SK-N-SH treated with all-trans-retinoic acid at 6 μM for 48 hours (cell line): ENCODE results near the gene PLPPR2.
"Not testable (repeated sequence)": the region's sequence is repeated elsewhere in the genome, so short reads cannot be mapped to it uniquely, and the experiment has no call there.

ENCODE experiments used
- ATAC-seq: fragments of 200-7000 bp; cut with Tn5 transposase; 3 replicates; pipeline ENCODE4 v1.9.1; 2020; ENCODE audit warnings: mild to moderate bottlenecking, moderate library complexity
- ARNTL ChIP-seq: fragments of 450-650 bp; formaldehyde crosslinking; IDR thresholded peaks from 2 replicates; pipeline ENCODE4 v1.5.0; 2020; ENCODE audit warnings: low read depth, mild to moderate bottlenecking, moderate library complexity, borderline replicate concordance
- BACH2 ChIP-seq: fragments of 250-450 bp; sonication (Bioruptor Pico); IDR thresholded peaks from 2 replicates; pipeline ENCODE4 v1.9.0; 2021; ENCODE audit warnings: mild to moderate bottlenecking, borderline replicate concordance
- ESRRG ChIP-seq: fragments of 250-450 bp; sonication (Bioruptor Pico); IDR thresholded peaks from 2 replicates; pipeline ENCODE4 v1.6.1; 2021; ENCODE audit warnings: mild to moderate bottlenecking
- GLIS3 ChIP-seq: fragments of 250-450 bp; sonication (Bioruptor Pico); IDR thresholded peaks from 2 replicates; pipeline ENCODE4 v1.5.0; 2020; ENCODE audit warnings: mild to moderate bottlenecking, moderate library complexity
- ISL1 ChIP-seq: fragments of 250-450 bp; sonication (Bioruptor Pico); IDR thresholded peaks from 2 replicates; pipeline ENCODE4 v2.1.2; 2022; ENCODE audit warnings: mild to moderate bottlenecking, moderate library complexity
- OSR1 ChIP-seq: fragments of 250-450 bp; sonication (Bioruptor Pico); IDR thresholded peaks from 2 replicates; pipeline ENCODE4 v1.8.0; 2022; ENCODE audit warnings: moderate library complexity, mild to moderate bottlenecking, inconsistent platforms
- PPARA ChIP-seq: fragments of 250-450 bp; sonication (Bioruptor Pico); IDR thresholded peaks from 2 replicates; pipeline ENCODE4 v1.5.0; 2020; ENCODE audit warnings: mild to moderate bottlenecking, borderline replicate concordance
- RARB ChIP-seq: fragments of 250-450 bp; sonication (Bioruptor Pico); IDR thresholded peaks from 2 replicates; pipeline ENCODE4 v1.8.0; 2021; ENCODE audit warnings: mild to moderate bottlenecking, moderate library complexity
- SNAI2 ChIP-seq: fragments of 250-450 bp; sonication (Bioruptor Pico); IDR thresholded peaks from 2 replicates; pipeline ENCODE4 v1.5.0; 2020; ENCODE audit warnings: mild to moderate bottlenecking, moderate library complexity
- TCF4 ChIP-seq: fragments of 250-450 bp; sonication (Bioruptor Pico); IDR thresholded peaks from 2 replicates; pipeline ENCODE4 v1.8.0; 2021; ENCODE audit warnings: mild to moderate bottlenecking, moderate library complexity, borderline replicate concordance
- TOX ChIP-seq: fragments of 250-450 bp; sonication (Bioruptor Pico); IDR thresholded peaks from 2 replicates; pipeline ENCODE4 v1.8.0; 2021; ENCODE audit warnings: mild to moderate bottlenecking, moderate library complexity, borderline replicate concordance
- ZC3H10 ChIP-seq: fragments of 250-450 bp; sonication (Bioruptor Pico); IDR thresholded peaks from 2 replicates; pipeline ENCODE4 v1.5.1; 2021; ENCODE audit warnings: mild to moderate bottlenecking, moderate library complexity
- ZFP3 ChIP-seq: fragments of 250-450 bp; sonication (Bioruptor Pico); IDR thresholded peaks from 2 replicates; pipeline ENCODE4 v1.5.0; 2020; ENCODE audit warnings: mild to moderate bottlenecking, moderate library complexity
- ZFP30 ChIP-seq: fragments of 450-650 bp; formaldehyde crosslinking; IDR thresholded peaks from 2 replicates; pipeline ENCODE4 v1.5.0; 2022; ENCODE audit warnings: mild to moderate bottlenecking, moderate library complexity
- ZNF565 ChIP-seq: fragments of 450-650 bp; formaldehyde crosslinking; conservative IDR thresholded peaks from 2 replicates; pipeline ENCODE4 v1.5.0; 2020; ENCODE audit warnings: low read depth, mild to moderate bottlenecking, moderate library complexity
- ZNF70 ChIP-seq: fragments of 450-650 bp; formaldehyde crosslinking; IDR thresholded peaks from 2 replicates; pipeline ENCODE4 v1.5.0; 2020; ENCODE audit warnings: mild to moderate bottlenecking, moderate library complexity
- ZNF8 ChIP-seq: fragments of 450-650 bp; formaldehyde crosslinking; IDR thresholded peaks from 2 replicates; pipeline ENCODE4 v1.5.0; 2020; ENCODE audit warnings: mild to moderate bottlenecking, moderate library complexity
- TF ChIP-seq, protein P1 (sequence below): fragments of 250-450 bp; sonication (Bioruptor Pico); IDR thresholded peaks from 2 replicates; pipeline ENCODE4 v1.5.1; 2021; ENCODE audit warnings: mild to moderate bottlenecking, moderate library complexity
- TF ChIP-seq, protein P2 (sequence below): fragments of 250-450 bp; sonication (Bioruptor Pico); IDR thresholded peaks from 2 replicates; pipeline ENCODE4 v1.5.1; 2020; ENCODE audit warnings: low read depth, mild to moderate bottlenecking, moderate library complexity
- TF ChIP-seq, protein P3 (sequence below): fragments of 250-450 bp; sonication (Bioruptor Pico); IDR thresholded peaks from 2 replicates; pipeline ENCODE4 v1.8.0; 2021; ENCODE audit warnings: low read depth, mild to moderate bottlenecking, moderate library complexity, borderline replicate concordance
- TF ChIP-seq, protein P4 (sequence below): fragments of 250-450 bp; sonication (Bioruptor Pico); IDR thresholded peaks from 2 replicates; pipeline ENCODE4 v1.8.0; 2020; ENCODE audit warnings: mild to moderate bottlenecking, moderate library complexity, borderline replicate concordance
- TF ChIP-seq, protein P5 (sequence below): fragments of 250-450 bp; sonication (Bioruptor Pico); IDR thresholded peaks from 2 replicates; pipeline ENCODE4 v1.5.0; 2020; ENCODE audit warnings: mild to moderate bottlenecking, moderate library complexity

The PLPPR2 gene

DNA sequence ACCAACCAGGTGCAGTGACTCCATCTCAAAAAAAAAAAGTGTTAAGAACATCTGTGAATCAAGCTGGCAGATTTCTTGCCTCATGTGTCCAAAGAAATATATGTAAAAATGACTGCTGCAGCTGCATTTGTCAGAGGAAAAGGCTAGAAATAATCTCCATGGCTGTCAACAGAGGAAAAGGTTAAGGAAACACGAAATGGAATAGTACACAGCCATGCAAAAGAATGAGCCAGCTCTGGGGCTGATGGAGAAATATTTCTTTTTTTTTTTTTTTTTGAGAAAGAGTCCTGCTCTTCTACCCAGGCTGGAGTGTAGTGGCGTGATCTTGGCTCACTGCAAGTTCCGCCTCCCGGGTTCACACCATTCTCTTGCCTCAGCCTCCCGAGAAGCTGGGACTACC lies 22.4 kb upstream of the PLPPR2 start:
- no peak for TF ChIP-seq PPARA
- no peak for TF ChIP-seq TCF4 (CRISPR knock-in tag)
- TF ChIP-seq ISL1 (CRISPR knock-in tag) = no peak
- TF ChIP-seq, protein P1, sequence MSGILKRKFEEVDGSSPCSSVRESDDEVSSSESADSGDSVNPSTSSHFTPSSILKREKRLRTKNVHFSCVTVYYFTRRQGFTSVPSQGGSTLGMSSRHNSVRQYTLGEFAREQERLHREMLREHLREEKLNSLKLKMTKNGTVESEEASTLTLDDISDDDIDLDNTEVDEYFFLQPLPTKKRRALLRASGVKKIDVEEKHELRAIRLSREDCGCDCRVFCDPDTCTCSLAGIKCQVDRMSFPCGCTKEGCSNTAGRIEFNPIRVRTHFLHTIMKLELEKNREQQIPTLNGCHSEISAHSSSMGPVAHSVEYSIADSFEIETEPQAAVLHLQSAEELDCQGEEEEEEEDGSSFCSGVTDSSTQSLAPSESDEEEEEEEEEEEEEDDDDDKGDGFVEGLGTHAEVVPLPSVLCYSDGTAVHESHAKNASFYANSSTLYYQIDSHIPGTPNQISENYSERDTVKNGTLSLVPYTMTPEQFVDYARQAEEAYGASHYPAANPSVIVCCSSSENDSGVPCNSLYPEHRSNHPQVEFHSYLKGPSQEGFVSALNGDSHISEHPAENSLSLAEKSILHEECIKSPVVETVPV (CRISPR knock-in tag) = no peak
- no peak for ATAC-seq

DNA sequence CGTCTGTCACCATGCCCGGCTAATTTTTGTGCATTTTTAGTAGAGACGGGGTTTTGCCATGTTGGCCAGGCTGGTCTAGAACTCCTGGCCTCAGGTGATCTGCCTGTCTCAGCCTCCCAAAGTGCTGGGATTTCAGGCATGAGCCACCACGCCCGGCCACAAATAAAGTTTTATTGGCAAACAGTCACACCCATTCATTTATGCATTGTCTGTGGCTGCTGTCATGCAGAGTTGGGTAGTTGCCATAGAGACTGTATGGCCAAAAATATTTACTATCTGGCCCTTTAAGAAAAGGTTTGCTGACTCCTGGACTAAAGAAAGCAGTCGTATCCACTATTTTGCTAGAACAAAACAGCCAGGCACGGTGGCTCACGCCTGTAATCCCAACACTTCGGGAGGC lies 21.4 kb upstream of the PLPPR2 start:
- ATAC-seq = not testable (repeated sequence)

DNA sequence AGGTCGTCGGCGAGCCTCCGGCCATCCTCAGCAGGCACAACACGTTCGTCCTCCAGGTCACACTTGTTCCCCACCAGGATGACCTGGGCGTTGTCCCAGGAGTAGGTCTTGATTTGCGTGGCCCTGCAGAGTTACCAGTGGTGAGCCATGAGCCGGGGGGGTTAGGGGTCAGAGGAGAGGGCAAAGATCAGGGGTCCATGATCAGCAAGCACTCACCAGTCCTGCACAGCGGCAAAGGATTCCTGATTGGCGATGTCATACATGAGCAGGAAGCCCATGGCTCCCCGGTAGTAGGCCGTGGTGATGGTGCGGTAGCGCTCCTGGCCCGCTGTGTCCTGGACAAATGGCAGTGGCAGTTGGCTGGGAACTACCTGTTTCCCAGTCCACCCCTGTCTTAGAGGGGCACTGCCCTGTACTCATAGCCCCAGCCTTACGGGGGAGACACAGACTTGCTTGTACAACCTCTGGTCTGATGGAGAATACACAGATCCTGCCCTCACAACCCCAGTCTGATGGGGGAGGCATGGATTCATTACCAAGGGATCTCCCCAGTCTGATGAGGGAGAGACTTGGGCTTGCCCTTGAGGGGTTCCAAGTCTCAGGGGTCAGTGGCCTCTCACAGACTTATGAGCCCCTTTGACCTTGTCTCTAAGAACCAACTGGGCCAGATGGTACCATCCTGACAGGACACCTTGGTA lies 19.6 kb upstream of the PLPPR2 start:
- no peak for TF ChIP-seq GLIS3 (CRISPR knock-in tag)
- no peak for TF ChIP-seq ZC3H10 (CRISPR knock-in tag)
- TF ChIP-seq, protein P2, sequence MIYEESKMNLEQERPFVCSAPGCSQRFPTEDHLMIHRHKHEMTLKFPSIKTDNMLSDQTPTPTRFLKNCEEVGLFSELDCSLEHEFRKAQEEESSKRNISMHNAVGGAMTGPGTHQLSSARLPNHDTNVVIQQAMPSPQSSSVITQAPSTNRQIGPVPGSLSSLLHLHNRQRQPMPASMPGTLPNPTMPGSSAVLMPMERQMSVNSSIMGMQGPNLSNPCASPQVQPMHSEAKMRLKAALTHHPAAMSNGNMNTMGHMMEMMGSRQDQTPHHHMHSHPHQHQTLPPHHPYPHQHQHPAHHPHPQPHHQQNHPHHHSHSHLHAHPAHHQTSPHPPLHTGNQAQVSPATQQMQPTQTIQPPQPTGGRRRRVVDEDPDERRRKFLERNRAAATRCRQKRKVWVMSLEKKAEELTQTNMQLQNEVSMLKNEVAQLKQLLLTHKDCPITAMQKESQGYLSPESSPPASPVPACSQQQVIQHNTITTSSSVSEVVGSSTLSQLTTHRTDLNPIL (CRISPR knock-in tag) = no peak
- TF ChIP-seq BACH2 (CRISPR knock-in tag) = no peak
- TF ChIP-seq ZFP30 = no peak
- no peak for TF ChIP-seq OSR1 (CRISPR knock-in tag)
- TF ChIP-seq RARB (CRISPR knock-in tag) = no peak
- no peak for TF ChIP-seq ZNF8
- TF ChIP-seq, protein P1 (CRISPR knock-in tag) = no peak
- no peak for TF ChIP-seq ZFP3 (CRISPR knock-in tag)
- no peak for TF ChIP-seq ZNF565
- TF ChIP-seq ARNTL (CRISPR knock-in tag) = no peak
- TF ChIP-seq TOX = no peak
- TF ChIP-seq, protein P3, sequence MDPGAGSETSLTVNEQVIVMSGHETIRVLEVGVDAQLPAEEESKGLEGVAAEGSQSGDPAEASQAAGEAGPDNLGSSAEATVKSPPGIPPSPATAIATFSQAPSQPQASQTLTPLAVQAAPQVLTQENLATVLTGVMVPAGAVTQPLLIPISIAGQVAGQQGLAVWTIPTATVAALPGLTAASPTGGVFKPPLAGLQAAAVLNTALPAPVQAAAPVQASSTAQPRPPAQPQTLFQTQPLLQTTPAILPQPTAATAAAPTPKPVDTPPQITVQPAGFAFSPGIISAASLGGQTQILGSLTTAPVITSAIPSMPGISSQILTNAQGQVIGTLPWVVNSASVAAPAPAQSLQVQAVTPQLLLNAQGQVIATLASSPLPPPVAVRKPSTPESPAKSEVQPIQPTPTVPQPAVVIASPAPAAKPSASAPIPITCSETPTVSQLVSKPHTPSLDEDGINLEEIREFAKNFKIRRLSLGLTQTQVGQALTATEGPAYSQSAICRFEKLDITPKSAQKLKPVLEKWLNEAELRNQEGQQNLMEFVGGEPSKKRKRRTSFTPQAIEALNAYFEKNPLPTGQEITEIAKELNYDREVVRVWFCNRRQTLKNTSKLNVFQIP (CRISPR knock-in tag) = no peak
- no peak for TF ChIP-seq ISL1 (CRISPR knock-in tag)
- TF ChIP-seq, protein P4, sequence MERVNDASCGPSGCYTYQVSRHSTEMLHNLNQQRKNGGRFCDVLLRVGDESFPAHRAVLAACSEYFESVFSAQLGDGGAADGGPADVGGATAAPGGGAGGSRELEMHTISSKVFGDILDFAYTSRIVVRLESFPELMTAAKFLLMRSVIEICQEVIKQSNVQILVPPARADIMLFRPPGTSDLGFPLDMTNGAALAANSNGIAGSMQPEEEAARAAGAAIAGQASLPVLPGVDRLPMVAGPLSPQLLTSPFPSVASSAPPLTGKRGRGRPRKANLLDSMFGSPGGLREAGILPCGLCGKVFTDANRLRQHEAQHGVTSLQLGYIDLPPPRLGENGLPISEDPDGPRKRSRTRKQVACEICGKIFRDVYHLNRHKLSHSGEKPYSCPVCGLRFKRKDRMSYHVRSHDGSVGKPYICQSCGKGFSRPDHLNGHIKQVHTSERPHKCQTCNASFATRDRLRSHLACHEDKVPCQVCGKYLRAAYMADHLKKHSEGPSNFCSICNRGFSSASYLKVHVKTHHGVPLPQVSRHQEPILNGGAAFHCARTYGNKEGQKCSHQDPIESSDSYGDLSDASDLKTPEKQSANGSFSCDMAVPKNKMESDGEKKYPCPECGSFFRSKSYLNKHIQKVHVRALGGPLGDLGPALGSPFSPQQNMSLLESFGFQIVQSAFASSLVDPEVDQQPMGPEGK (CRISPR knock-in tag) = no peak
- no peak for TF ChIP-seq TCF4 (CRISPR knock-in tag)
- no peak for TF ChIP-seq ESRRG
- TF ChIP-seq PPARA = no peak
- no peak for TF ChIP-seq SNAI2 (CRISPR knock-in tag)

DNA sequence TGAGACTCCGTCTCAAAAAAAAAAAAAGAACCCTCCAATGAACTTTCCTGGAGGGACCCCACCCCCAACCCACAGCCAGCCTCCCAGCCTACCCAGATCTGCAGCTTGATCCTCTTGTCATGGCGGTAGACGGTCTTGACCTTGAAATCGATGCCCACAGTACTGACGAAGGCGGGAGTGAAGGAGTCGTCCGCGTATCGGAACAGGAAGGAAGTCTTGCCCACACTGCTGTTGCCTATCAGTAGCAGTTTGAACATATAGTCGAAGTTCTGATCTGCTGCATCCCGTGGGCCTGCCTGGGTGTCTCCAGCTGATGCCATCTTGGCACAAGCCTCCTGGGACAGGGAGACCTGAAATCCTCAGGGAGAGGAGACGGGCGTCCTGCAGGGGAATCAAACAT lies 18.2 kb upstream of the PLPPR2 start:
- ATAC-seq = no peak
- TF ChIP-seq ZFP3 (CRISPR knock-in tag) = no peak
- no peak for TF ChIP-seq RARB (CRISPR knock-in tag)
- no peak for TF ChIP-seq ZNF565
- no peak for TF ChIP-seq ZNF70 (CRISPR knock-in tag)
- TF ChIP-seq, protein P1 (CRISPR knock-in tag) = no peak
- TF ChIP-seq ESRRG = no peak
- no peak for TF ChIP-seq ZC3H10 (CRISPR knock-in tag)
- TF ChIP-seq, protein P2 (CRISPR knock-in tag) = no peak
- TF ChIP-seq OSR1 (CRISPR knock-in tag) = no peak
- TF ChIP-seq GLIS3 (CRISPR knock-in tag) = no peak
- no peak for TF ChIP-seq BACH2 (CRISPR knock-in tag)
- TF ChIP-seq ZFP30 = no peak
- TF ChIP-seq, protein P5, sequence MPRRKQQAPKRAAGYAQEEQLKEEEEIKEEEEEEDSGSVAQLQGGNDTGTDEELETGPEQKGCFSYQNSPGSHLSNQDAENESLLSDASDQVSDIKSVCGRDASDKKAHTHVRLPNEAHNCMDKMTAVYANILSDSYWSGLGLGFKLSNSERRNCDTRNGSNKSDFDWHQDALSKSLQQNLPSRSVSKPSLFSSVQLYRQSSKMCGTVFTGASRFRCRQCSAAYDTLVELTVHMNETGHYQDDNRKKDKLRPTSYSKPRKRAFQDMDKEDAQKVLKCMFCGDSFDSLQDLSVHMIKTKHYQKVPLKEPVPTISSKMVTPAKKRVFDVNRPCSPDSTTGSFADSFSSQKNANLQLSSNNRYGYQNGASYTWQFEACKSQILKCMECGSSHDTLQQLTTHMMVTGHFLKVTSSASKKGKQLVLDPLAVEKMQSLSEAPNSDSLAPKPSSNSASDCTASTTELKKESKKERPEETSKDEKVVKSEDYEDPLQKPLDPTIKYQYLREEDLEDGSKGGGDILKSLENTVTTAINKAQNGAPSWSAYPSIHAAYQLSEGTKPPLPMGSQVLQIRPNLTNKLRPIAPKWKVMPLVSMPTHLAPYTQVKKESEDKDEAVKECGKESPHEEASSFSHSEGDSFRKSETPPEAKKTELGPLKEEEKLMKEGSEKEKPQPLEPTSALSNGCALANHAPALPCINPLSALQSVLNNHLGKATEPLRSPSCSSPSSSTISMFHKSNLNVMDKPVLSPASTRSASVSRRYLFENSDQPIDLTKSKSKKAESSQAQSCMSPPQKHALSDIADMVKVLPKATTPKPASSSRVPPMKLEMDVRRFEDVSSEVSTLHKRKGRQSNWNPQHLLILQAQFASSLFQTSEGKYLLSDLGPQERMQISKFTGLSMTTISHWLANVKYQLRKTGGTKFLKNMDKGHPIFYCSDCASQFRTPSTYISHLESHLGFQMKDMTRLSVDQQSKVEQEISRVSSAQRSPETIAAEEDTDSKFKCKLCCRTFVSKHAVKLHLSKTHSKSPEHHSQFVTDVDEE (CRISPR knock-in tag) = no peak
- no peak for TF ChIP-seq SNAI2 (CRISPR knock-in tag)

More for the DNA sequence above, 19.6 kb upstream of the PLPPR2 start:
- no peak for ATAC-seq
